HepG2 (cell line): ENCODE measurements around the gene FNDC3B. TPM values are rescaled to one million over a fixed set of nuclear protein-coding genes. Genes with fewer than 3 reads are reported as not detected.
A peak's percentile ranks its signal among the peaks of the same experiment; 100 is the strongest.

Experiments used
- ATAC-seq: fragments of 200-7000 bp; cut with Tn5 transposase; 3 replicates; pipeline ENCODE4 v1.9.1; 2020; ENCODE audit warnings: mild to moderate bottlenecking, moderate library complexity
- BruUV-seq: library from RNA; stranded (reverse); fragments of 400-500 nt; replicated peaks from 2 replicates; lab custom pipeline; 2021; lab: Mats Ljungman, UMichigan
- CTCF ChIA-PET: fragments of 300-600 bp; formaldehyde crosslinking; extraction: SDS; loops from one replicate; lab custom pipeline; 2021; ENCODE audit warnings: low total read pairs, inconsistent platforms, low intra/inter-chr PET ratio; lab: Yijun Ruan, JAX
- POLR2A ChIA-PET: fragments of 350-600 bp; sonication (Branson Sonifier 250); formaldehyde crosslinking; loops from one replicate; lab custom pipeline; 2020; ENCODE audit warnings: antibody characterized with exemption, inconsistent platforms; lab: Yijun Ruan, JAX
- DNase-seq: peaks from one replicate; pipeline ENCODE4 v3.0.0-alpha.2; 2015; ENCODE audit warnings: low spot score
- FAIRE-seq: peaks from 3 replicates; lab custom pipeline; 2011; peaks lifted over from hg19 to GRCh38; lab: Jason Lieb, UNC
- H2AFZ ChIP-seq: one replicate; pipeline ENCODE4 v1.6.1; 2011; ENCODE audit warnings: low read length, inconsistent platforms
- H3K27ac ChIP-seq: fragments of 300-600 bp; 3 replicates; pipeline ENCODE4 v1.8.0; 2011; ENCODE audit warnings: mixed run types, mild to moderate bottlenecking, mixed read lengths, low read length, inconsistent platforms; ENCODE audit not compliant: insufficient read depth; ENCODE audit errors: extremely low read length
- H3K27me3 ChIP-seq, 2 experiments: fragments of 200-600 bp in 1 of 2; 2 replicates in 1 of 2; 3 replicates in 1 of 2; pipeline versions ENCODE4 v1.6.0 to v1.8.0; 2011; ENCODE audit warnings: low read length in 2 of 2, mild to moderate bottlenecking in 2 of 2, moderate library complexity in 2 of 2, inconsistent platforms in 1 of 2; ENCODE audit not compliant: insufficient read depth in 2 of 2, control insufficient read depth in 1 of 2
- H3K36me3 ChIP-seq, 2 experiments: fragments of 200-600 bp in 1 of 2; replicated peaks in 1 of 2; 2 replicates in 1 of 2; 3 replicates in 1 of 2; pipeline versions ENCODE4 v1.5.1 to v1.8.0; 2011; ENCODE audit warnings: low read length in 2 of 2, inconsistent platforms in 1 of 2; ENCODE audit not compliant: insufficient read depth in 2 of 2, control insufficient read depth in 1 of 2
- H3K4me1 ChIP-seq: 2 replicates; pipeline ENCODE4 v1.5.1; 2012; ENCODE audit warnings: low read length, inconsistent platforms; ENCODE audit not compliant: insufficient read depth
- H3K4me2 ChIP-seq: 2 replicates; pipeline ENCODE4 v1.6.0; 2011; ENCODE audit warnings: low read depth, low read length, inconsistent platforms
- H3K4me3 ChIP-seq, 3 experiments: fragments of 200-600 bp in 1 of 3; sonication (generic), shearing (Covaris generic) in 1 of 3; replicated peaks in 1 of 3; 2 replicates each; pipeline ENCODE4 v1.5.1; 2011 to 2016; ENCODE audit warnings: low read length in 3 of 3, inconsistent platforms in 2 of 3, low read depth in 2 of 3, mild to moderate bottlenecking in 2 of 3, control low read depth in 1 of 3, mixed read lengths in 1 of 3; ENCODE audit not compliant: insufficient read depth in 1 of 3
- H3K79me2 ChIP-seq: one replicate; pipeline ENCODE4 v1.6.1; 2011; ENCODE audit warnings: low read length, inconsistent platforms; ENCODE audit not compliant: insufficient read depth
- H3K9ac ChIP-seq: 2 replicates; pipeline ENCODE4 v1.6.0; 2011; ENCODE audit warnings: mild to moderate bottlenecking, low read depth, low read length, inconsistent platforms; ENCODE audit not compliant: insufficient read depth
- H3K9me3 ChIP-seq: 2 replicates; pipeline ENCODE4 v1.5.1; 2012; ENCODE audit warnings: mild to moderate bottlenecking, low read length
- H4K20me1 ChIP-seq: 2 replicates; pipeline ENCODE4 v1.6.0; 2011; ENCODE audit warnings: inconsistent platforms, mild to moderate bottlenecking, low read length, moderate library complexity; ENCODE audit not compliant: insufficient read depth
- BCL6 ChIP-seq: IDR thresholded peaks from 2 replicates; pipeline ENCODE4 v1.6.1; 2016; ENCODE audit warnings: missing genetic modification reagents, missing compliant biosample characterization
- FOXP1 ChIP-seq, 2 experiments: fragments of 450-650 bp in 1 of 2; IDR thresholded peaks; 2 replicates each; pipeline ENCODE4 v1.6.1; 2017 to 2018; ENCODE audit warnings: antibody characterized with exemption in 1 of 2
- GTF2F1 ChIP-seq: fragments of 150-350 bp; IDR thresholded peaks from 2 replicates; pipeline ENCODE4 v1.6.1; 2014; ENCODE audit warnings: low read length
- HDAC2 ChIP-seq: sonication (generic); formaldehyde crosslinking; IDR thresholded peaks from 2 replicates; pipeline ENCODE4 v1.4.0; 2020; ENCODE audit warnings: missing genetic modification reagents
- HHEX ChIP-seq: IDR thresholded peaks from 2 replicates; pipeline ENCODE4 v1.6.1; 2016; ENCODE audit warnings: control low read depth
- HNF1A ChIP-seq, 2 experiments: sonication (generic) in 1 of 2; formaldehyde crosslinking in 1 of 2; IDR thresholded peaks; 2 replicates each; pipeline versions ENCODE4 v1.4.0 to v1.6.1; 2016 to 2020; ENCODE audit warnings: borderline replicate concordance in 1 of 2, low read depth in 1 of 2, mild to moderate bottlenecking in 1 of 2, missing genetic modification reagents in 1 of 2
- NKX3-1 ChIP-seq: sonication (generic); formaldehyde crosslinking; IDR thresholded peaks from 2 replicates; pipeline ENCODE4 v1.5.0; 2020; ENCODE audit warnings: missing genetic modification reagents
- NONO ChIP-seq, 2 experiments: fragments of 450-650 bp in 1 of 2; sonication (generic) in 1 of 2; formaldehyde crosslinking in 1 of 2; IDR thresholded peaks in 1 of 2; conservative IDR thresholded peaks in 1 of 2; 2 replicates each; pipeline versions ENCODE4 v1.6.1 to v1.8.0; 2017 to 2022; ENCODE audit warnings: mild to moderate bottlenecking in 1 of 2, missing genetic modification reagents in 1 of 2, moderate library complexity in 1 of 2
- PHF5A ChIP-seq: IDR thresholded peaks from one replicate; pipeline ENCODE4 v1.6.1; 2018; ENCODE audit warnings: low read depth, missing genetic modification reagents; ENCODE audit not compliant: unreplicated experiment
- RARA ChIP-seq: IDR thresholded peaks from 2 replicates; pipeline ENCODE4 v1.6.1; 2016; ENCODE audit warnings: missing genetic modification reagents, missing compliant biosample characterization
- RARG ChIP-seq: sonication (generic); formaldehyde crosslinking; IDR thresholded peaks from 2 replicates; pipeline ENCODE4 v1.4.0; 2020; ENCODE audit warnings: low read depth, mild to moderate bottlenecking, missing genetic modification reagents
- SOX5 ChIP-seq: IDR thresholded peaks from 2 replicates; pipeline ENCODE4 v1.6.1; 2016; ENCODE audit warnings: borderline replicate concordance
- TBX3 ChIP-seq: fragments of 450-650 bp; IDR thresholded peaks from 2 replicates; pipeline ENCODE4 v1.6.1; 2017; ENCODE audit warnings: antibody characterized with exemption, mild to moderate bottlenecking, inconsistent platforms, borderline replicate concordance
- ZBTB7B ChIP-seq: sonication (generic); formaldehyde crosslinking; IDR thresholded peaks from 2 replicates; pipeline ENCODE4 v1.4.0; 2020; ENCODE audit warnings: missing genetic modification reagents
- ZNF12 ChIP-seq: sonication (generic); formaldehyde crosslinking; IDR thresholded peaks from 2 replicates; pipeline ENCODE4 v1.5.0; 2020; ENCODE audit warnings: missing genetic modification reagents
- ZNF205 ChIP-seq: IDR thresholded peaks from 2 replicates; pipeline ENCODE4 v1.6.1; 2018; ENCODE audit warnings: missing biosample characterization, missing genetic modification reagents
- ZNF232 ChIP-seq: sonication (generic); formaldehyde crosslinking; IDR thresholded peaks from 2 replicates; pipeline ENCODE4 v1.4.0; 2020; ENCODE audit warnings: missing genetic modification reagents, borderline replicate concordance
- ZNF558 ChIP-seq: sonication (generic); formaldehyde crosslinking; IDR thresholded peaks from 2 replicates; pipeline ENCODE4 v1.9.0; 2022; ENCODE audit warnings: mild to moderate bottlenecking, missing genetic modification reagents, borderline replicate concordance
- ZNF614 ChIP-seq: IDR thresholded peaks from 2 replicates; pipeline ENCODE4 v1.6.1; 2018; ENCODE audit warnings: missing biosample characterization, missing genetic modification reagents, inconsistent platforms, borderline replicate concordance
- WGBS: methylation state at CpG from one replicate; pipeline ENCODE4 v1.1.6; 2017; ENCODE audit warnings: low lambda C conversion rate; 5-methylcytosine and 5-hydroxymethylcytosine counted together
- in situ Hi-C: cut with HindIII; loops from 2 replicates; pipeline ENCODE4 v1.10.0; 2017; ENCODE audit warnings: low pct_unique_long_range_greater_than_20kb; ENCODE audit not compliant: extremely low pct_ligation_motif_present
- intact Hi-C: fragments of 100-400 bp; cut with micrococcal nuclease; formaldehyde crosslinking; loops from one replicate; pipeline ENCODE4 v1.10.0; 2022; ENCODE audit not compliant: unreplicated experiment
- polyA plus RNA-seq, 8 experiments: library from polyadenylated mRNA; depleted of rRNA in 3 of 8; stranded (reverse) in 7 of 8; unstranded in 1 of 8; fragments of >200 nt; fragmentation: Illumina TruSeq in 4 of 8; extraction: Trizol in 4 of 8; gene quantifications; 2 replicates each; pipeline versions ENCODE4 v1.2.1 to v1.2.3, GENCODE V29; 2011 to 2016; ENCODE audit warnings: low read depth in 4 of 8, missing spikeins in 1 of 8, mixed read lengths in 1 of 8; ENCODE audit not compliant: insufficient read depth in 1 of 8
- total RNA-seq, 5 experiments: library from RNA; depleted of rRNA; stranded (reverse); fragments of >200 nt; fragmentation: Illumina TruSeq; extraction: Trizol; gene quantifications; 2 replicates each; pipeline ENCODE4 v1.2.3, GENCODE V29; 2016; ENCODE audit warnings: low read depth in 1 of 5

The FNDC3B gene
- total and polyA plus RNA-seq, 2 of the 13 experiments (the other 11 are each of a cell fraction or from before 2014, with no cell fraction given) = 74.8 to 103 TPM

GRCh38 chr3:172102883-172103310 is 63.5 kb downstream of the FNDC3B start:
- Histone ChIP-seq H3K79me2 (peaks cover 99% of the 10 kb centered on the region), H3K4me3 (peak overlapping the region in 1 of 3 experiments; percentile 39; a peak in 1 of 6 replicates), H3K4me2 (peak overlapping the region; percentile 57), H4K20me1 (peaks cover 88% of the 10 kb centered on the region), H3K27me3 (no peaks in the 10 kb centered on the region), H2AFZ (no peak overlapping the region), H3K27ac (peak overlapping the region; percentile 84), H3K9ac (peak overlapping the region; percentile 50), H3K36me3 (peaks cover 1 to 16% of the 10 kb centered on the region in 2 experiments; a peak in 4 of 5 replicates), H3K4me1 (peaks cover 100% of the 10 kb centered on the region), H3K9me3 (no peaks in the 10 kb centered on the region)
- DNase-seq (peak; percentile 82), FAIRE-seq (peak; percentile 12), ATAC-seq (peak; percentile 43)
- WGBS = 2% methylated on average over 3 of the region's 3 CpGs
- intact Hi-C loops (loop anchor here (2.0 kb wide), 1 partner anchor 36 kb away; no protein-coding TSS in a partner anchor), in situ Hi-C loops (no loop called here)
- ChIA-PET POLR2A (interaction anchor here (0.7 to 5.0 kb wide), 14 partner anchors 10 to 262 kb away, joined by 3 to 37 read pairs (median 4); no protein-coding TSS in a partner anchor), CTCF (no interaction called here)
- no TSS peak for BruUV-seq
- TF ChIP-seq HDAC2 (CRISPR knock-in tag) (peak; percentile 51; the same call in 1 of the 2 replicates), NONO (IDR thresholded peaks at IDR 0.05) (no peak), NONO (CRISPR knock-in tag; conservative IDR thresholded peaks at IDR 0.05) (0 out of 2 replicates have a peak, but pooled peaks have one; percentile 38), ZBTB7B (CRISPR knock-in tag) (0 out of 2 replicates have a peak, but pooled peaks have one; percentile 29), PHF5A (CRISPR knock-in tag) (peak; percentile 47), HHEX (CRISPR knock-in tag) (peak; percentile 36; the same call in 1 of the 2 replicates), HNF1A (IDR thresholded peaks at IDR 0.05; ENCODE audit: low read depth) (peak; percentile 81), HNF1A (CRISPR knock-in tag; IDR thresholded peaks at IDR 0.05; ENCODE audit: borderline replicate concordance) (peak; percentile 65; the same call in 1 of the 2 replicates), ZNF232 (peak; percentile 76; the same call in 1 of the 2 replicates), GTF2F1 (no peak), ZNF12 (CRISPR knock-in tag) (no peak), RARG (CRISPR knock-in tag) (no peak), SOX5 (CRISPR knock-in tag) (peak; percentile 83), FOXP1 (IDR thresholded peaks at IDR 0.05) (0 out of 2 replicates have a peak, but pooled peaks have one; percentile 39), FOXP1 (CRISPR knock-in tag; IDR thresholded peaks at IDR 0.05) (peak; percentile 81; the same call in 1 of the 2 replicates), ZNF558 (CRISPR knock-in tag) (no peak), NKX3-1 (CRISPR knock-in tag) (no peak), RARA (CRISPR knock-in tag) (peak; percentile 89), TBX3 (peak; percentile 74), ZNF614 (CRISPR knock-in tag) (no peak), BCL6 (peak; percentile 87), ZNF205 (CRISPR knock-in tag) (peak; percentile 91)
